Measurements from ENCODE around the gene CCDC178.

The CCDC178 gene

DNA sequence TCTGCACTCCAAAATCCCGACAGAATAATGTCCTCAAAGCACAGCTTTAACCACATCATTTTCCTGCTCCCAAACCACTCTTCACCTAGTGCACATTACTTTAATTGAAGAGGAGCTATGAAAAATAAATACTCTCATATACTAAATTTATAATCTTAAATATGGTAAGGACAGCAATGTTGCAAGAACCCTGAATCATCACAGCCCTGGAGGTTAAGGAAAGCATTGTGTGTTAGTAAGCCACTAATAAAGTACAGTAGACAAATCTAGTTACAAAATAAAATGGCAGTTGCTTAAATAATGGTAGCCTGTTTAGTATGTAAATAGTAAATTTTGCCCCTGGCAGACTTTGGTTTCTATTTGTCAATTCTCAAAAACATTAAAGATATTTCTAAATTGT, 27.0 kb upstream of the CCDC178 start:
- no peak for TF ChIP-seq CTCF (IDR thresholded peaks at IDR 0.05; ENCODE audit: unreplicated experiment in 3 of 3)
- H3K9me3 Mint-ChIP-seq, result no peaks in the 10 kb centered on the region
- no peaks in the 10 kb centered on the region for H3K27me3 Mint-ChIP-seq (ENCODE audit: low read depth)
- H3K4me1 Mint-ChIP-seq, result peaks cover 7% of the 10 kb centered on the region
- H3K36me3 Mint-ChIP-seq (ENCODE audit: low read depth), result no peaks in the 10 kb centered on the region
- H3K4me3 Mint-ChIP-seq, result no peak overlapping the region
- peak overlapping the region in 1 of 3 experiments; percentile 42 for H3K27ac Mint-ChIP-seq

- Mint-ChIP-seq H3K4me1 (peaks cover 7% of the 10 kb centered on the region), H3K36me3 (ENCODE audit: low read depth) (no peaks in the 10 kb centered on the region), H3K4me3 (no peak overlapping the region), H3K27ac (no peak overlapping the region), H3K9me3 (no peaks in the 10 kb centered on the region), H3K27me3 (ENCODE audit: low read depth) (no peaks in the 10 kb centered on the region)
- TF ChIP-seq CTCF (IDR thresholded peaks at IDR 0.05; ENCODE audit: unreplicated experiment in 3 of 3), result no peak
Measured at GRCh38 chr18:33466822-33467221, 26.3 kb upstream of the CCDC178 start.

- H3K4me3 Mint-ChIP-seq, result no peak overlapping the region
- H3K27me3 Mint-ChIP-seq (ENCODE audit: low read depth), result no peaks in the 10 kb centered on the region
- H3K4me1 Mint-ChIP-seq, result no peaks in the 10 kb centered on the region
- no peak overlapping the region for H3K27ac Mint-ChIP-seq
- TF ChIP-seq CTCF (IDR thresholded peaks at IDR 0.05; ENCODE audit: unreplicated experiment in 3 of 3), result no peak
- no peaks in the 10 kb centered on the region for H3K9me3 Mint-ChIP-seq
- no peaks in the 10 kb centered on the region for H3K36me3 Mint-ChIP-seq (ENCODE audit: low read depth)
Measured at GRCh38 chr18:33460681-33461080, 20.2 kb upstream of the CCDC178 start.

DNA sequence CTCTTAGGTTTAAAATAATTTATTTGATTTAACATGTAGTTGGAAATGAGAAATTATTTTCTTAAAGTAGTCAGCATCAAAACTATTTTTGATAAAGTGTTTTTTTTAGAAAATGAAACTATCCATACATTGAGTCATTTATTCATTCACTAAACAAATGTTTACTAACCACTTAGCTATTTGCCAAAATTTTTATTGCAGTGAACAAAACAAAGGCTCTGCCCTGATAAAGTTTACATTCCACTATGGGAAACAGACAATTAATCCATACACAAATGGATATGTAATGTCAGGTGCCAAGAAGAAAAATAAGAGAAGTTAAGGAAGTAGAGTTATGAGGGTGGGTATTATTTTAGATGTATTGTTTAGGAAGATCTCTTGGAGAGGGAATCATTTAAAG, 19.1 kb upstream of the CCDC178 start:
- H3K9me3 Mint-ChIP-seq, result no peaks in the 10 kb centered on the region
- H3K4me1 Mint-ChIP-seq, result no peaks in the 10 kb centered on the region

DNA sequence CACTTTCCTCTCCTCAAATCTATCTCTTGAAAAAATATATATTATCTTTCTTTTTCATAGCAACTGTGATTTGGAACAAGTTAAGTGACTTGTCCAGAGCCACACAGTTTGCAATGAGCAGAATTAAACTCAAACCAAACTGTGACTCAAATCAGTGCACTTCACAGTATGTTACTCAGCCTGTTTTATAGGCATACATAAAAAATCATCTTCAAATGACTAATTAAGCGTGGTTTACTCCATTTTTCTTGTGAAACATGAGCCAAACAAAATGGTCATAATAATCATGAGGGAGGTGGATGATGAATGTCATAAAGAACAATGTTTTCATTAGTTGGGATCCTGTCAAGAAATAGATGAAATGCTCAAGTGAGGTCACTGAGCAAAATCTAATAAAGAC, 6.1 kb upstream of the CCDC178 start:
- peaks cover 3% of the 10 kb centered on the region for H3K9me3 Mint-ChIP-seq

More for the DNA sequence above, 19.1 kb upstream of the CCDC178 start:
- H3K4me3 Mint-ChIP-seq, result no peak overlapping the region
- H3K27me3 Mint-ChIP-seq (ENCODE audit: low read depth), result no peaks in the 10 kb centered on the region
- TF ChIP-seq CTCF (IDR thresholded peaks at IDR 0.05; ENCODE audit: unreplicated experiment in 3 of 3), result no peak
- H3K36me3 Mint-ChIP-seq (ENCODE audit: low read depth), result no peaks in the 10 kb centered on the region
- H3K27ac Mint-ChIP-seq, result no peak overlapping the region

More for the DNA sequence above, 6.1 kb upstream of the CCDC178 start:
- H3K27ac Mint-ChIP-seq, result no peak overlapping the region
- H3K4me1 Mint-ChIP-seq, result no peaks in the 10 kb centered on the region
- H3K27me3 Mint-ChIP-seq (ENCODE audit: low read depth), result no peaks in the 10 kb centered on the region
- H3K4me3 Mint-ChIP-seq, result no peak overlapping the region
- no peak for TF ChIP-seq CTCF (IDR thresholded peaks at IDR 0.05; ENCODE audit: unreplicated experiment in 3 of 3)
- no peaks in the 10 kb centered on the region for H3K36me3 Mint-ChIP-seq (ENCODE audit: low read depth)

Measured in nephron (organoid).